Tibial nerve (tissue), 4 donors: Measurements from ENCODE around the gene FSIP2. TPM values are rescaled to one million over a fixed set of nuclear protein-coding genes. Genes with fewer than 3 reads are reported as not detected.

ENCODE experiments used
- DNase-seq, 2 donors: peaks; one replicate each; pipeline ENCODE4 v3.0.0-alpha.2; 2019; ENCODE audit warnings: low spot score in 2 of 2
- H3K27ac ChIP-seq, 4 donors: fragments of 200-600 bp; sonication (generic) in 3 of 4; one replicate each; pipeline ENCODE4 v1.5.1; 2017 to 2019; ENCODE audit warnings: mild to moderate bottlenecking in 1 of 4
- H3K27me3 ChIP-seq, 2 donors: fragments of 200-600 bp; sonication (generic) in 1 of 2; one replicate each; pipeline versions ENCODE4 v1.5.1 to v1.6.0; 2017 to 2019
- H3K36me3 ChIP-seq, 3 donors: fragments of 200-600 bp; sonication (generic); one replicate each; pipeline ENCODE4 v1.5.1; 2018 to 2019
- H3K4me1 ChIP-seq, 4 donors: fragments of 200-600 bp; sonication (generic) in 3 of 4; one replicate each; pipeline ENCODE4 v1.5.1; 2017 to 2019
- H3K4me3 ChIP-seq, 4 donors: fragments of 200-600 bp; sonication (generic) in 3 of 4; one replicate each; pipeline ENCODE4 v1.5.1; 2017 to 2019; ENCODE audit warnings: mild to moderate bottlenecking in 1 of 4, moderate library complexity in 1 of 4
- H3K9me3 ChIP-seq, 4 donors: fragments of 200-600 bp; sonication (generic) in 3 of 4; one replicate each; pipeline ENCODE4 v1.5.1; 2017 to 2019
- CTCF ChIP-seq, 5 experiments: fragments of 200-600 bp in 3 of 5; fragments of 450-650 bp in 2 of 5; sonication (generic) in 3 of 5; IDR thresholded peaks; one replicate each; pipeline ENCODE4 v1.5.1; 2016 to 2019; ENCODE audit warnings: antibody characterized with exemption in 5 of 5, mild to moderate bottlenecking in 3 of 5, moderate library complexity in 2 of 5
- EP300 ChIP-seq, 2 donors: sonication (generic); formaldehyde crosslinking; IDR thresholded peaks; one replicate each; pipeline ENCODE4 v1.6.1; 2017; ENCODE audit warnings: antibody characterized with exemption in 2 of 2, mild to moderate bottlenecking in 1 of 2
- POLR2A ChIP-seq, 2 donors: fragments of 450-650 bp; IDR thresholded peaks; one replicate each; pipeline ENCODE4 v1.6.1; 2017; ENCODE audit warnings: antibody characterized with exemption in 2 of 2, mild to moderate bottlenecking in 2 of 2, moderate library complexity in 2 of 2
- WGBS, 2 donors: methylation state at CpG; one replicate each; pipeline ENCODE4 v1.1.5; 2018; 5-methylcytosine and 5-hydroxymethylcytosine counted together
- total RNA-seq, 4 donors: library from RNA; depleted of rRNA; stranded (reverse); fragments of >200 nt; gene quantifications; one replicate each; pipeline ENCODE4 v1.1.0, GENCODE V29; 2016

The FSIP2 gene
- total RNA-seq, 4 donors from 2014 or later, result 0.60 to 1.5 (median 1.0) TPM

GRCh38 chr2:185736210-185736609 is 2.4 kb upstream of the FSIP2 start:
- H3K9me3 ChIP-seq, result peaks cover 0 to 7% (median 0%) of the 10 kb centered on the region in 4 donors
- DNase-seq, result no peak
- no peak overlapping the region for H3K4me3 ChIP-seq
- H3K27me3 ChIP-seq, result peaks cover 0 to 10% of the 10 kb centered on the region in 2 donors
- no peak overlapping the region for H3K27ac ChIP-seq
- H3K36me3 ChIP-seq, result no peaks in the 10 kb centered on the region
- peaks cover 0 to 10% (median 0%) of the 10 kb centered on the region in 4 donors for H3K4me1 ChIP-seq
- 87 to 92% methylated on average over 2 of the region's 2 CpGs for WGBS, 2 donors
- TF ChIP-seq POLR2A (IDR thresholded peaks at IDR 0.05) (no peak), CTCF (IDR thresholded peaks at IDR 0.05) (no peak), EP300 (IDR thresholded peaks at IDR 0.05) (no peak)

- H3K9me3 ChIP-seq, result no peaks in the 10 kb centered on the region
- TF ChIP-seq CTCF (IDR thresholded peaks at IDR 0.05) (no peak), EP300 (IDR thresholded peaks at IDR 0.05) (no peak), POLR2A (IDR thresholded peaks at IDR 0.05) (no peak)
- H3K27ac ChIP-seq, result no peak overlapping the region
- no peaks in the 10 kb centered on the region for H3K27me3 ChIP-seq
- no peak for DNase-seq
- H3K4me1 ChIP-seq, result no peaks in the 10 kb centered on the region
- no peak overlapping the region for H3K4me3 ChIP-seq
- no peaks in the 10 kb centered on the region for H3K36me3 ChIP-seq
- 91 to 97% methylated on average over 5 of the region's 5 CpGs for WGBS, 2 donors
Observed at GRCh38 chr2:185745864-185746859, 7.6 kb downstream of the FSIP2 start.

GRCh38 chr2:185757356-185757755 is 18.8 kb downstream of the FSIP2 start:
- Histone ChIP-seq H3K9me3 (no peaks in the 10 kb centered on the region), H3K27ac (no peak overlapping the region), H3K36me3 (no peaks in the 10 kb centered on the region), H3K4me3 (no peak overlapping the region), H3K4me1 (no peaks in the 10 kb centered on the region), H3K27me3 (no peaks in the 10 kb centered on the region)
- no peak for DNase-seq
- TF ChIP-seq POLR2A (IDR thresholded peaks at IDR 0.05) (no peak), CTCF (IDR thresholded peaks at IDR 0.05) (no peak), EP300 (IDR thresholded peaks at IDR 0.05) (no peak)

- Histone ChIP-seq H3K9me3 (peaks cover 0 to 78% (median 11%) of the 10 kb centered on the region in 4 donors), H3K36me3 (no peaks in the 10 kb centered on the region)
- TF ChIP-seq POLR2A (IDR thresholded peaks at IDR 0.05) (no peak), EP300 (IDR thresholded peaks at IDR 0.05) (no peak), CTCF (IDR thresholded peaks at IDR 0.05) (no peak)
Observed at GRCh38 chr2:185771396-185771795, 32.8 kb downstream of the FSIP2 start.

GRCh38 chr2:185780890-185781289 is 42.3 kb downstream of the FSIP2 start:
- Histone ChIP-seq H3K27me3 (no peaks in the 10 kb centered on the region), H3K4me3 (no peak overlapping the region), H3K36me3 (no peaks in the 10 kb centered on the region), H3K4me1 (no peaks in the 10 kb centered on the region), H3K27ac (no peak overlapping the region), H3K9me3 (peaks cover 0 to 11% (median 1%) of the 10 kb centered on the region in 4 donors)
- DNase-seq, result no peak
- WGBS, 2 donors, result 76 to 80% methylated on average over 2 of the region's 2 CpGs
- TF ChIP-seq CTCF (IDR thresholded peaks at IDR 0.05), result no peak
- no peak for TF ChIP-seq EP300 (IDR thresholded peaks at IDR 0.05)
- no peak for TF ChIP-seq POLR2A (IDR thresholded peaks at IDR 0.05)

More at GRCh38 chr2:185771396-185771795, 32.8 kb downstream of the FSIP2 start:
- no peak for DNase-seq
- H3K27ac ChIP-seq, result no peak overlapping the region
- H3K4me3 ChIP-seq, result no peak overlapping the region
- no peaks in the 10 kb centered on the region for H3K4me1 ChIP-seq
- H3K27me3 ChIP-seq, result no peaks in the 10 kb centered on the region
